ENCODE data around the gene LPA.
"Not testable (repeated sequence)": the region's sequence is repeated elsewhere in the genome, so short reads cannot be mapped to it uniquely, and the experiment has no call there.

LPA gene

GRCh38 chr6:160664198-160664597 is at the start of gene LPA:
TSS of gene LPA (minus strand) at chr6:160664275. CDS start at chr6:160664214, 61 bp downstream.
- not testable (repeated sequence) for DNase-seq (ENCODE audit: low read depth in 2 of 2, low spot score in 1 of 2)

- not testable (repeated sequence) for DNase-seq (ENCODE audit: low read depth in 2 of 2, low spot score in 1 of 2)
Measured at GRCh38 chr6:160708993-160709392, 44.9 kb upstream of the LPA start.

GRCh38 chr6:160704688-160705087 is 40.6 kb upstream of the LPA start:
- not testable (repeated sequence) for DNase-seq (ENCODE audit: low read depth in 2 of 2, low spot score in 1 of 2)

- DNase-seq (ENCODE audit: low read depth in 2 of 2, low spot score in 1 of 2): not testable (repeated sequence)
Measured at GRCh38 chr6:160701918-160702680, 38.0 kb upstream of the LPA start, which contains the start of gene PLG. TSS of gene PLG (plus strand) at chr6:160702244. CDS start at chr6:160702305, 61 bp downstream.

- no peak for DNase-seq (ENCODE audit: low read depth in 2 of 2, low spot score in 1 of 2)
Measured at GRCh38 chr6:160697826-160698225, 33.8 kb upstream of the LPA start.

GRCh38 chr6:160696884-160697283 is 32.8 kb upstream of the LPA start:
- DNase-seq (ENCODE audit: low read depth in 2 of 2, low spot score in 1 of 2): not testable (repeated sequence)

GRCh38 chr6:160695622-160696021 is 31.5 kb upstream of the LPA start:
- DNase-seq (ENCODE audit: low read depth in 2 of 2, low spot score in 1 of 2): not testable (repeated sequence)

- not testable (repeated sequence) for DNase-seq (ENCODE audit: low read depth in 2 of 2, low spot score in 1 of 2)
Measured at GRCh38 chr6:160695025-160695424, 30.9 kb upstream of the LPA start.

- no peak for DNase-seq (ENCODE audit: low read depth in 2 of 2, low spot score in 1 of 2)
Measured at GRCh38 chr6:160692369-160692959, 28.4 kb upstream of the LPA start.

- DNase-seq (ENCODE audit: low read depth in 2 of 2, low spot score in 1 of 2): no peak
Measured at GRCh38 chr6:160691617-160692016, 27.5 kb upstream of the LPA start.

- DNase-seq (ENCODE audit: low read depth in 2 of 2, low spot score in 1 of 2): no peak
Measured at GRCh38 chr6:160690458-160690857, 26.4 kb upstream of the LPA start.

GRCh38 chr6:160685762-160686450 is 21.8 kb upstream of the LPA start:
- no peak for DNase-seq (ENCODE audit: low read depth in 2 of 2, low spot score in 1 of 2)

GRCh38 chr6:160685101-160685761 is 21.2 kb upstream of the LPA start:
- DNase-seq (ENCODE audit: low read depth in 2 of 2, low spot score in 1 of 2): not testable (repeated sequence)

GRCh38 chr6:160679402-160679769 is 15.3 kb upstream of the LPA start:
- DNase-seq (ENCODE audit: low read depth in 2 of 2, low spot score in 1 of 2): no peak

- DNase-seq (ENCODE audit: low read depth in 2 of 2, low spot score in 1 of 2): no peak
Measured at GRCh38 chr6:160678744-160679401, 14.8 kb upstream of the LPA start.

- no peak for DNase-seq (ENCODE audit: low read depth in 2 of 2, low spot score in 1 of 2)
Measured at GRCh38 chr6:160678230-160678629, 14.2 kb upstream of the LPA start.

GRCh38 chr6:160676418-160676817 is 12.3 kb upstream of the LPA start:
- DNase-seq (ENCODE audit: low read depth in 2 of 2, low spot score in 1 of 2): not testable (repeated sequence)

- DNase-seq (ENCODE audit: low read depth in 2 of 2, low spot score in 1 of 2): no peak
Measured at GRCh38 chr6:160668589-160668988, 4.5 kb upstream of the LPA start.

- no peak for DNase-seq (ENCODE audit: low read depth in 2 of 2, low spot score in 1 of 2)
Measured at GRCh38 chr6:160667639-160668481, 3.8 kb upstream of the LPA start.

GRCh38 chr6:160662842-160663241 is 1.2 kb downstream of the LPA start:
- no peak for DNase-seq (ENCODE audit: low read depth in 2 of 2, low spot score in 1 of 2)

All from stimulated activated CD8-positive, alpha-beta memory T cell treated with anti-CD3 and anti-CD28 coated beads, Interleukin-4, amount 100 ng/mL, for 1 hour (primary cell).